PC-3 (cell line): ENCODE results near the gene DPF3. TPM values are rescaled to one million over a fixed set of nuclear protein-coding genes. Genes with fewer than 3 reads are reported as not detected.
A peak's percentile ranks its signal among the peaks of the same experiment; 100 is the strongest.

Source experiments
- ATAC-seq: fragments of 200-7000 bp; cut with Tn5 transposase; 2 replicates; pipeline ENCODE4 v1.9.1; 2020; ENCODE audit warnings: mild to moderate bottlenecking, moderate library complexity
- BruUV-seq: library from RNA; stranded (reverse); fragments of 400-500 nt; replicated peaks from 2 replicates; lab custom pipeline; 2021; lab: Mats Ljungman, UMichigan
- CTCF ChIA-PET: fragments of 300-600 bp; sonication (Branson Sonifier 250); formaldehyde crosslinking; loops from one replicate; lab custom pipeline; 2022; ENCODE audit warnings: antibody characterized with exemption; lab: Charles Lee
- POLR2A ChIA-PET: fragments of 300-600 bp; sonication (Branson Sonifier 250); formaldehyde crosslinking; loops from one replicate; lab custom pipeline; 2022; ENCODE audit warnings: antibody characterized with exemption; ENCODE audit not compliant: unreplicated experiment; lab: Charles Lee
- DNase-seq: peaks from one replicate; pipeline ENCODE4 v3.0.0-alpha.2; 2015
- H2AFZ ChIP-seq: fragments of 300-600 bp; sonication (generic); 2 replicates; pipeline ENCODE4 v1.6.0; 2016; ENCODE audit warnings: antibody characterized with exemption, low read length
- H3F3A ChIP-seq: fragments of 300-600 bp; sonication (generic); one replicate; pipeline ENCODE4 v1.6.0; 2017; ENCODE audit warnings: antibody characterized with exemption, low read length, control low read depth, mild to moderate bottlenecking; ENCODE audit not compliant: unreplicated experiment
- H3K27ac ChIP-seq: fragments of 300-600 bp; sonication (generic); 2 replicates; pipeline ENCODE4 v1.5.1; 2016; ENCODE audit warnings: mild to moderate bottlenecking, low read length
- H3K27me3 ChIP-seq: fragments of 300-600 bp; sonication (generic); 2 replicates; pipeline ENCODE4 v1.6.1; 2016; ENCODE audit warnings: low read length, mixed read lengths
- H3K36me3 ChIP-seq: fragments of 300-600 bp; sonication (generic); 2 replicates; pipeline ENCODE4 v1.6.1; 2016; ENCODE audit warnings: low read depth, mixed run types, low read length, mixed read lengths
- H3K4me1 ChIP-seq: fragments of 300-600 bp; sonication (generic); 2 replicates; pipeline ENCODE4 v1.5.1; 2016; ENCODE audit warnings: low read length; ENCODE audit not compliant: insufficient read depth
- H3K4me2 ChIP-seq: fragments of 300-600 bp; sonication (generic); 2 replicates; pipeline ENCODE4 v1.6.0; 2016; ENCODE audit warnings: low read length
- H3K4me3 ChIP-seq: fragments of 300-600 bp; sonication (generic); 2 replicates; pipeline ENCODE4 v1.5.1; 2016; ENCODE audit warnings: mild to moderate bottlenecking, low read length, mixed read lengths
- H3K79me2 ChIP-seq: fragments of 300-600 bp; sonication (generic); 2 replicates; pipeline ENCODE4 v1.6.1; 2017; ENCODE audit warnings: low read length, mixed read lengths
- H3K9ac ChIP-seq: fragments of 300-600 bp; sonication (generic); 2 replicates; pipeline ENCODE4 v1.6.0; 2016; ENCODE audit warnings: mild to moderate bottlenecking, low read length
- H3K9me2 ChIP-seq: fragments of 300-600 bp; sonication (generic); replicated peaks from 2 replicates; pipeline ENCODE4 v1.6.1; 2016; ENCODE audit warnings: mixed run types, low read length, mixed read lengths
- H3K9me3 ChIP-seq: fragments of 300-600 bp; sonication (generic); 2 replicates; pipeline ENCODE4 v1.6.1; 2016; ENCODE audit warnings: low read length, mixed read lengths
- H4K20me1 ChIP-seq: fragments of 300-600 bp; sonication (generic); 2 replicates; pipeline ENCODE4 v1.6.1; 2016; ENCODE audit warnings: low read length, mixed read lengths
- EZH2 ChIP-seq: fragments of 300-600 bp; sonication (generic); IDR thresholded peaks from one replicate; pipeline ENCODE4 v1.6.1; 2017; ENCODE audit warnings: antibody characterized with exemption, mild to moderate bottlenecking, low read length; ENCODE audit not compliant: unreplicated experiment
- EZH2phosphoT487 ChIP-seq: fragments of 300-600 bp; sonication (generic); IDR thresholded peaks from 2 replicates; pipeline ENCODE4 v1.6.1; 2018; ENCODE audit warnings: mild to moderate bottlenecking, antibody characterized with exemption, low read length, borderline replicate concordance
- intact Hi-C: fragments of 100-400 bp; cut with micrococcal nuclease; formaldehyde crosslinking; loops from 2 replicates; pipeline ENCODE4 v1.9.0; 2023
- total RNA-seq: library from RNA; depleted of rRNA; stranded (reverse); fragments of >200 nt; gene quantifications from 2 replicates; pipeline ENCODE4 v1.2.3, GENCODE V29; 2014
- TF ChIP-seq, protein P1 (sequence below): fragments of 300-600 bp; sonication (generic); conservative IDR thresholded peaks from 2 replicates; pipeline ENCODE4 v1.5.1; 2017; ENCODE audit warnings: antibody characterized with exemption, low read depth, mild to moderate bottlenecking, low read length

DPF3 gene
- total RNA-seq, 1 experiment from 2014 or later: 16.6 TPM

DNA sequence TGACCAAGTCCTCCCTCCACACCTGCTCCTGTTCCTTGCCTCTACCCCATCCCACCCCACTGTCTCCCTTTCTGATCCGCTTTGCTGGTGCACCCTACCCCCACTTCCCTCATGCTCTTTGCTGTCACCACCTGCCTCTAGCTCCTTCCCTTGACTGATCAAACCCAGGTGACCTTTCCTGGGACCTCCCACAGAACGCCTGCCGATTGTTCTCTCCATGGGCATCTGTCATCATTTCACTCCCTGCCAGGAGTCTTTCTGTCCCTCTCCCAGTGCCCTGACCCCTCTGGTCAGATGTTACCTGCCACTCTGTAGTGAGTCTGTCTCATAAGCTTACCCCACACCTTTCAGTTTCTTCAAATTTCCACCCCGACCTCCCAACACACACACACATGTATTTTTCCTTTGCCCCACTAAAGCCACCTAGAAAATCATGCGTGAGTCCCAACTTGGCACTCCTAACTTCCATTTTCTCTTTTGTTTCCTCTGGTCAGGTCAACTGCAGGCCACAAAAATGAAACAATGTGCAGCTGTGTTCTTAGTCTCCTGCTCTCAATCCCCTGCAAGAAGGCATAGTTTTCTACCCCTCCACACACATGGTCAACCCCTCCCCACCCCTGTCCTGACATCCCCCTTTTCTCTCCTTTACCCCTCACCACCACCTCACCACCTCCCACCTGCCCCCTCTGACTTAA is 229.8 kb downstream of the DPF3 start:
- H3K27me3 ChIP-seq: no peaks in the 10 kb centered on the region
- intact Hi-C loops: no loop called here

GRCh38 chr14:72663076-72663487 is 230.8 kb downstream of the DPF3 start:
- CTCF ChIA-PET: no interaction called here
- Histone ChIP-seq H3K4me2 (no peak overlapping the region), H3K9me2 (no peaks in the 10 kb centered on the region), H3K4me3 (no peak overlapping the region), H3K27me3 (no peaks in the 10 kb centered on the region), H3K9me3 (no peaks in the 10 kb centered on the region), H4K20me1 (no peaks in the 10 kb centered on the region), H3K4me1 (peaks cover 41% of the 10 kb centered on the region), H3F3A (peaks cover 17% of the 10 kb centered on the region), H3K27ac (no peak overlapping the region), H2AFZ (no peak overlapping the region), H3K9ac (no peak overlapping the region), H3K36me3 (peaks cover 3% of the 10 kb centered on the region; the same call in 1 of the 2 replicates), H3K79me2 (no peaks in the 10 kb centered on the region)
- TF ChIP-seq, protein P1, sequence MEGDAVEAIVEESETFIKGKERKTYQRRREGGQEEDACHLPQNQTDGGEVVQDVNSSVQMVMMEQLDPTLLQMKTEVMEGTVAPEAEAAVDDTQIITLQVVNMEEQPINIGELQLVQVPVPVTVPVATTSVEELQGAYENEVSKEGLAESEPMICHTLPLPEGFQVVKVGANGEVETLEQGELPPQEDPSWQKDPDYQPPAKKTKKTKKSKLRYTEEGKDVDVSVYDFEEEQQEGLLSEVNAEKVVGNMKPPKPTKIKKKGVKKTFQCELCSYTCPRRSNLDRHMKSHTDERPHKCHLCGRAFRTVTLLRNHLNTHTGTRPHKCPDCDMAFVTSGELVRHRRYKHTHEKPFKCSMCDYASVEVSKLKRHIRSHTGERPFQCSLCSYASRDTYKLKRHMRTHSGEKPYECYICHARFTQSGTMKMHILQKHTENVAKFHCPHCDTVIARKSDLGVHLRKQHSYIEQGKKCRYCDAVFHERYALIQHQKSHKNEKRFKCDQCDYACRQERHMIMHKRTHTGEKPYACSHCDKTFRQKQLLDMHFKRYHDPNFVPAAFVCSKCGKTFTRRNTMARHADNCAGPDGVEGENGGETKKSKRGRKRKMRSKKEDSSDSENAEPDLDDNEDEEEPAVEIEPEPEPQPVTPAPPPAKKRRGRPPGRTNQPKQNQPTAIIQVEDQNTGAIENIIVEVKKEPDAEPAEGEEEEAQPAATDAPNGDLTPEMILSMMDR: no peak
- no peak for TF ChIP-seq EZH2
- no peak for TF ChIP-seq EZH2phosphoT487
- intact Hi-C loops: no loop called here
- no peak for ATAC-seq
- no peak for DNase-seq
- no TSS peak for BruUV-seq
- POLR2A ChIA-PET: no interaction called here

More for the DNA sequence above, 229.8 kb downstream of the DPF3 start:
- CTCF ChIA-PET: no interaction called here
- BruUV-seq: no TSS peak
- Histone ChIP-seq H3F3A (peaks cover 17% of the 10 kb centered on the region), H3K36me3 (peaks cover 7% of the 10 kb centered on the region), H3K4me2 (peak overlapping the region; percentile 61), H3K9me3 (no peaks in the 10 kb centered on the region), H3K27ac (peak overlapping the region; percentile 86), H3K9ac (peak overlapping the region; percentile 43; the same call in 1 of the 2 replicates), H3K4me3 (peak overlapping the region; percentile 23; the same call in 1 of the 2 replicates), H3K79me2 (no peaks in the 10 kb centered on the region), H3K9me2 (no peaks in the 10 kb centered on the region), H4K20me1 (no peaks in the 10 kb centered on the region), H2AFZ (no peak overlapping the region), H3K4me1 (peaks cover 41% of the 10 kb centered on the region)
- peak; percentile 28 for DNase-seq
- POLR2A ChIA-PET: interaction anchor here (0.6 kb wide), 1 partner anchor 27 kb away, joined by 3 read pairs; no protein-coding TSS in a partner anchor
- TF ChIP-seq, protein P1: no peak
- no peak for TF ChIP-seq EZH2
- TF ChIP-seq EZH2phosphoT487: no peak
- no peak for ATAC-seq

GRCh38 chr14:72662214-72662613 is 231.7 kb downstream of the DPF3 start:
- ATAC-seq: no peak
- POLR2A ChIA-PET: no interaction called here
- Histone ChIP-seq H3K4me3 (no peak overlapping the region), H4K20me1 (no peaks in the 10 kb centered on the region), H2AFZ (no peak overlapping the region), H3K27ac (no peak overlapping the region), H3K4me1 (peaks cover 40% of the 10 kb centered on the region), H3F3A (peaks cover 17% of the 10 kb centered on the region), H3K4me2 (no peak overlapping the region), H3K9me3 (no peaks in the 10 kb centered on the region), H3K36me3 (no peaks in the 10 kb centered on the region), H3K79me2 (no peaks in the 10 kb centered on the region), H3K27me3 (no peaks in the 10 kb centered on the region), H3K9me2 (no peaks in the 10 kb centered on the region), H3K9ac (no peak overlapping the region)
- no TSS peak for BruUV-seq
- DNase-seq: no peak
- intact Hi-C loops: no loop called here
- TF ChIP-seq, protein P1: no peak
- no peak for TF ChIP-seq EZH2phosphoT487
- TF ChIP-seq EZH2: no peak
- CTCF ChIA-PET: no interaction called here
